ENCODE measurements around the gene TSPO2. TPM values are rescaled to one million over a fixed set of nuclear protein-coding genes. Genes with fewer than 3 reads are reported as not detected.

The TSPO2 gene
- total and polyA plus RNA-seq, 2 of the 13 experiments (the other 11 are each of a cell fraction or from before 2014, with no cell fraction given): 0.55 TPM; not detected in 1

DNA sequence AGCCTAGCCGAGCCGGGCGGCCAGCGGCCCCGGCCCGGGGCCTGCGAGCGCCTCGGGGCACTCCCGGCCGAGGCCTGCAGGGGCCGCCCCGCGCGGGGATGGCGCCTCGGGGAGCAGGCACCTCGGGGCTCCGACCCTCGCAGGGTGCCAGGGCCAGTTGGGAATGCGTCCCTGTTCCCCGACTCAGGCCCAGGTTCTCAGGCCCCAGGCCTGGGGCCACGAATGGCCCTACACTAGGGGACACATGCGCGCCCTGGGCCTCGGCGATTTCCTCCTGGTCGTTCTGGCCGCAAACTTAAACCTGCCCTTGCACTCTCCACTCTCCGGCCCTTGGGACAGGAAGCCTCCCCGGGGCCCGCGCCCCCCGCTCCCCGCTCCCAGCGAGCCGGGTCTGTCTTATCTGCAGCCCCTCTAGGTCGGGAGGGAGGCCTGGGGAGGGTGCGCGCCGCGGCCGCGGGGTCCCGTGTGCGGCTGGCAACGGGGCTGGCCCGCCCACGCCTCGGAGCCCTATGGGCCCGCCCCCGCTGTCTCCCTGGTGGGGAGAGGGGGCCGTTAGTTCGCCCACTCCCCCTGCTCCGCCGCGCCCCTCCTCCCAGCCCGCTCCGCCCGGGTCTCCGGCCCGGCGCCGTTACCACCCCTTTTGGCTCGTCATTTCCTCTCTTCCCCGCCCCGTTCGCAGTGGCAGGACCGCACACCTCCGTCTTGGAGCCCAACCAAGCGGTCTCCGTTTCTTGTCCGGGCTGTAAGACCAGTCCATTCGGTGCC lies 31.1 kb downstream of the TSPO2 start (continued):
- TF ChIP-seq, protein P1, sequence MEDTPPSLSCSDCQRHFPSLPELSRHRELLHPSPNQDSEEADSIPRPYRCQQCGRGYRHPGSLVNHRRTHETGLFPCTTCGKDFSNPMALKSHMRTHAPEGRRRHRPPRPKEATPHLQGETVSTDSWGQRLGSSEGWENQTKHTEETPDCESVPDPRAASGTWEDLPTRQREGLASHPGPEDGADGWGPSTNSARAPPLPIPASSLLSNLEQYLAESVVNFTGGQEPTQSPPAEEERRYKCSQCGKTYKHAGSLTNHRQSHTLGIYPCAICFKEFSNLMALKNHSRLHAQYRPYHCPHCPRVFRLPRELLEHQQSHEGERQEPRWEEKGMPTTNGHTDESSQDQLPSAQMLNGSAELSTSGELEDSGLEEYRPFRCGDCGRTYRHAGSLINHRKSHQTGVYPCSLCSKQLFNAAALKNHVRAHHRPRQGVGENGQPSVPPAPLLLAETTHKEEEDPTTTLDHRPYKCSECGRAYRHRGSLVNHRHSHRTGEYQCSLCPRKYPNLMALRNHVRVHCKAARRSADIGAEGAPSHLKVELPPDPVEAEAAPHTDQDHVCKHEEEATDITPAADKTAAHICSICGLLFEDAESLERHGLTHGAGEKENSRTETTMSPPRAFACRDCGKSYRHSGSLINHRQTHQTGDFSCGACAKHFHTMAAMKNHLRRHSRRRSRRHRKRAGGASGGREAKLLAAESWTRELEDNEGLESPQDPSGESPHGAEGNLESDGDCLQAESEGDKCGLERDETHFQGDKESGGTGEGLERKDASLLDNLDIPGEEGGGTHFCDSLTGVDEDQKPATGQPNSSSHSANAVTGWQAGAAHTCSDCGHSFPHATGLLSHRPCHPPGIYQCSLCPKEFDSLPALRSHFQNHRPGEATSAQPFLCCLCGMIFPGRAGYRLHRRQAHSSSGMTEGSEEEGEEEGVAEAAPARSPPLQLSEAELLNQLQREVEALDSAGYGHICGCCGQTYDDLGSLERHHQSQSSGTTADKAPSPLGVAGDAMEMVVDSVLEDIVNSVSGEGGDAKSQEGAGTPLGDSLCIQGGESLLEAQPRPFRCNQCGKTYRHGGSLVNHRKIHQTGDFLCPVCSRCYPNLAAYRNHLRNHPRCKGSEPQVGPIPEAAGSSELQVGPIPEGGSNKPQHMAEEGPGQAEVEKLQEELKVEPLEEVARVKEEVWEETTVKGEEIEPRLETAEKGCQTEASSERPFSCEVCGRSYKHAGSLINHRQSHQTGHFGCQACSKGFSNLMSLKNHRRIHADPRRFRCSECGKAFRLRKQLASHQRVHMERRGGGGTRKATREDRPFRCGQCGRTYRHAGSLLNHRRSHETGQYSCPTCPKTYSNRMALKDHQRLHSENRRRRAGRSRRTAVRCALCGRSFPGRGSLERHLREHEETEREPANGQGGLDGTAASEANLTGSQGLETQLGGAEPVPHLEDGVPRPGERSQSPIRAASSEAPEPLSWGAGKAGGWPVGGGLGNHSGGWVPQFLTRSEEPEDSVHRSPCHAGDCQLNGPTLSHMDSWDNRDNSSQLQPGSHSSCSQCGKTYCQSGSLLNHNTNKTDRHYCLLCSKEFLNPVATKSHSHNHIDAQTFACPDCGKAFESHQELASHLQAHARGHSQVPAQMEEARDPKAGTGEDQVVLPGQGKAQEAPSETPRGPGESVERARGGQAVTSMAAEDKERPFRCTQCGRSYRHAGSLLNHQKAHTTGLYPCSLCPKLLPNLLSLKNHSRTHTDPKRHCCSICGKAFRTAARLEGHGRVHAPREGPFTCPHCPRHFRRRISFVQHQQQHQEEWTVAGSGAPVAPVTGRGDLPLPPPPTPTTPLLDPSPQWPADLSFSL (CRISPR knock-in tag; IDR thresholded peaks at IDR 0.05): no peak
- TF ChIP-seq ZNF274 (CRISPR knock-in tag; IDR thresholded peaks at IDR 0.05) (0 out of 2 replicates have a peak, but pooled peaks have one; percentile 37), ZNF841 (CRISPR knock-in tag; IDR thresholded peaks at IDR 0.05; ENCODE audit: borderline replicate concordance) (no peak), CHCHD3 (CRISPR knock-in tag; IDR thresholded peaks at IDR 0.05) (no peak), SMAD9 (CRISPR knock-in tag; IDR thresholded peaks at IDR 0.05) (no peak), ZFP36L2 (CRISPR knock-in tag; IDR thresholded peaks at IDR 0.05) (no peak), ZNF777 (CRISPR knock-in tag; IDR thresholded peaks at IDR 0.05) (no peak; the same call in none of the 2 replicates), BRD4 (CRISPR knock-in tag; IDR thresholded peaks at IDR 0.05) (0 out of 2 replicates have a peak, but pooled peaks have one; percentile 33), ZNF24 (IDR thresholded peaks at IDR 0.05) (0 out of 2 replicates have a peak, but pooled peaks have one; percentile 8), CCAR2 (optimal IDR thresholded peaks at IDR 0.05; ENCODE audit: low read depth, low read length) (no peak), SETDB1 (CRISPR knock-in tag; IDR thresholded peaks at IDR 0.05; ENCODE audit: borderline replicate concordance) (no peak), TGIF2 (CRISPR knock-in tag; IDR thresholded peaks at IDR 0.05) (peak; percentile 67), ZBTB38 (CRISPR knock-in tag; IDR thresholded peaks at IDR 0.05) (no peak), ZNF790 (CRISPR knock-in tag; IDR thresholded peaks at IDR 0.05; ENCODE audit: borderline replicate concordance) (no peak), GZF1 (CRISPR knock-in tag; IDR thresholded peaks at IDR 0.05) (peak; percentile 77; the same call in 1 of the 2 replicates), PHB2 (IDR thresholded peaks at IDR 0.05; ENCODE audit: partially characterized antibody) (no peak), ZC3H4 (CRISPR knock-in tag; IDR thresholded peaks at IDR 0.05; ENCODE audit: borderline replicate concordance) (0 out of 2 replicates have a peak, but pooled peaks have one; percentile 59)
- TF ChIP-seq, protein P2, sequence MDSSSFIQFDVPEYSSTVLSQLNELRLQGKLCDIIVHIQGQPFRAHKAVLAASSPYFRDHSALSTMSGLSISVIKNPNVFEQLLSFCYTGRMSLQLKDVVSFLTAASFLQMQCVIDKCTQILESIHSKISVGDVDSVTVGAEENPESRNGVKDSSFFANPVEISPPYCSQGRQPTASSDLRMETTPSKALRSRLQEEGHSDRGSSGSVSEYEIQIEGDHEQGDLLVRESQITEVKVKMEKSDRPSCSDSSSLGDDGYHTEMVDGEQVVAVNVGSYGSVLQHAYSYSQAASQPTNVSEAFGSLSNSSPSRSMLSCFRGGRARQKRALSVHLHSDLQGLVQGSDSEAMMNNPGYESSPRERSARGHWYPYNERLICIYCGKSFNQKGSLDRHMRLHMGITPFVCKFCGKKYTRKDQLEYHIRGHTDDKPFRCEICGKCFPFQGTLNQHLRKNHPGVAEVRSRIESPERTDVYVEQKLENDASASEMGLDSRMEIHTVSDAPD (CRISPR knock-in tag; IDR thresholded peaks at IDR 0.05): no peak
- TF ChIP-seq, protein P3, sequence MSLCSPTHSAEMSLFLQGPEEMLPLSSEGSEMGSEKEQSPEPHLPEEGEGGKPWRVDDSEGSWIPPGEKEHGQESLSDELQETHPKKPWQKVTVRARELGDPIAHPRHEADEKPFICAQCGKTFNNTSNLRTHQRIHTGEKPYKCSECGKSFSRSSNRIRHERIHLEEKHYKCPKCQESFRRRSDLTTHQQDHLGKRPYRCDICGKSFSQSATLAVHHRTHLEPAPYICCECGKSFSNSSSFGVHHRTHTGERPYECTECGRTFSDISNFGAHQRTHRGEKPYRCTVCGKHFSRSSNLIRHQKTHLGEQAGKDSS (CRISPR knock-in tag; IDR thresholded peaks at IDR 0.05; ENCODE audit: borderline replicate concordance, low read depth): no peak
- TF ChIP-seq, protein P4, sequence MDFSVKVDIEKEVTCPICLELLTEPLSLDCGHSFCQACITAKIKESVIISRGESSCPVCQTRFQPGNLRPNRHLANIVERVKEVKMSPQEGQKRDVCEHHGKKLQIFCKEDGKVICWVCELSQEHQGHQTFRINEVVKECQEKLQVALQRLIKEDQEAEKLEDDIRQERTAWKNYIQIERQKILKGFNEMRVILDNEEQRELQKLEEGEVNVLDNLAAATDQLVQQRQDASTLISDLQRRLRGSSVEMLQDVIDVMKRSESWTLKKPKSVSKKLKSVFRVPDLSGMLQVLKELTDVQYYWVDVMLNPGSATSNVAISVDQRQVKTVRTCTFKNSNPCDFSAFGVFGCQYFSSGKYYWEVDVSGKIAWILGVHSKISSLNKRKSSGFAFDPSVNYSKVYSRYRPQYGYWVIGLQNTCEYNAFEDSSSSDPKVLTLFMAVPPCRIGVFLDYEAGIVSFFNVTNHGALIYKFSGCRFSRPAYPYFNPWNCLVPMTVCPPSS (IDR thresholded peaks at IDR 0.05): no peak

Data from HepG2 (cell line).